Measurements from ENCODE around the gene SAMD13. TPM values are rescaled to one million over a fixed set of nuclear protein-coding genes. Genes with fewer than 3 reads are reported as not detected.

SAMD13 gene
- total and polyA plus RNA-seq, 2 of the 8 experiments (the other 6 are each of a cell fraction or from before 2014, with no cell fraction given): 0.86 to 2.3 TPM

GRCh38 chr1:84289169-84289785 lies 12.2 kb upstream of the SAMD13 start:
- Histone ChIP-seq H3K79me1 (ENCODE audit: low read depth, low read length) (no peaks in the 10 kb centered on the region), H3K4me3 (ENCODE audit: extremely low read depth in 1 of 4, insufficient read depth in 2 of 4, low read depth in 3 of 4, low read length in 4 of 4) (no peak overlapping the region), H3K18ac (ENCODE audit: extremely low read depth, low read length) (no peak overlapping the region), H2AFZ (ENCODE audit: low read length) (no peak overlapping the region), H2BK15ac (ENCODE audit: low read length) (no peak overlapping the region), H3K9ac (replicated peaks in 1 of 4; ENCODE audit: extremely low read depth in 1 of 4, low read depth in 3 of 4, low read length in 3 of 4) (no peak overlapping the region), H4K8ac (ENCODE audit: extremely low read depth, insufficient read depth, low read length) (no peak overlapping the region), H2BK12ac (ENCODE audit: low read depth, low read length) (no peak overlapping the region), H3K23ac (ENCODE audit: insufficient read length) (no peak overlapping the region), H3K4me2 (ENCODE audit: insufficient read depth in 1 of 2, low read depth in 2 of 2, low read length in 2 of 2) (peak overlapping the region in 1 of 2 experiments; percentile 7; a peak in 1 of 4 replicates), H3K56ac (replicated peaks; ENCODE audit: insufficient read length, low read depth, low read length) (no peak overlapping the region), H3K79me2 (ENCODE audit: control insufficient read depth in 1 of 2, insufficient read depth in 2 of 2, low read length in 2 of 2) (no peaks in the 10 kb centered on the region), H4K5ac (ENCODE audit: insufficient read length, low read depth, low read length) (no peak overlapping the region), H3K27ac (ENCODE audit: low read depth, low read length) (no peak overlapping the region), H3K27me3 (replicated peaks in 1 of 4; ENCODE audit: control insufficient read depth in 3 of 4, extremely low read depth in 1 of 4, insufficient read depth in 3 of 4, low read length in 3 of 4) (no peaks in the 10 kb centered on the region), H3K36me3 (ENCODE audit: control insufficient read depth in 2 of 4, insufficient read depth in 4 of 4, low read length in 3 of 4) (peaks cover 0 to 6% (median 0%) of the 10 kb centered on the region in 4 experiments; a peak in 2 of 8 replicates), H3K4ac (replicated peaks; ENCODE audit: insufficient read length, low read depth, low read length) (no peak overlapping the region), H3K14ac (ENCODE audit: insufficient read length) (no peak overlapping the region), H3K23me2 (ENCODE audit: low read depth, low read length) (peaks cover 2% of the 10 kb centered on the region; the same call in 1 of the 2 replicates), H4K91ac (replicated peaks; ENCODE audit: insufficient read length, low read length) (no peak overlapping the region), H2BK20ac (ENCODE audit: low read length) (no peak overlapping the region), H2BK120ac (replicated peaks; ENCODE audit: low read depth, low read length) (no peak overlapping the region), H2AK5ac (ENCODE audit: low read depth, low read length) (no peak overlapping the region), H4K20me1 (replicated peaks in 1 of 2; ENCODE audit: control insufficient read depth in 1 of 2, insufficient read depth in 2 of 2, low read length in 2 of 2) (no peaks in the 10 kb centered on the region), H3K9me3 (ENCODE audit: insufficient read depth in 2 of 2, low read depth in 1 of 2, low read length in 1 of 2) (peaks cover 7 to 22% of the 10 kb centered on the region in 2 experiments; a peak in 3 of 4 replicates), H2BK5ac (ENCODE audit: low read depth, low read length) (no peak overlapping the region), H3K4me1 (replicated peaks in 1 of 4; ENCODE audit: control insufficient read depth in 3 of 4, insufficient read depth in 4 of 4, low read length in 3 of 4) (no peaks in the 10 kb centered on the region; a peak in 1 of 7 replicates)
- CTCF ChIA-PET (ENCODE audit: partially characterized antibody): interaction anchor here (0.6 to 0.8 kb wide), 2 partner anchors 265 to 603 kb away, joined by 3 to 4 read pairs; no protein-coding TSS in a partner anchor
- POLR2A ChIA-PET (ENCODE audit: partially characterized antibody): interaction anchor here (1.3 kb wide), 1 partner anchor 41 kb away, joined by 3 read pairs; no protein-coding TSS in a partner anchor
- DNase-seq (ENCODE audit: low read depth in 1 of 2, low spot score in 2 of 2) (no peak), FAIRE-seq (peak; percentile 32)
- WGBS, 2 experiments (ENCODE audit: extremely low coverage in 1 of 2, insufficient coverage in 1 of 2, insufficient read length in 1 of 2, insufficient replicate concordance in 2 of 2, low coverage in 1 of 2, low lambda C conversion rate in 2 of 2, missing lambda C conversion rate in 1 of 2): 29% methylated on average over 2 of the region's 2 CpGs; no CpG with 5 or more reads in 1 of the 2 experiments
- TF ChIP-seq TAF7 (optimal IDR thresholded peaks at IDR 0.05; ENCODE audit: borderline replicate concordance, low read depth, low read length) (no peak), SP1 (IDR thresholded peaks at IDR 0.05; ENCODE audit: low read depth, low read length) (0 out of 2 replicates have a peak, but pooled peaks have one; percentile 35)
